Activated CD4-positive, alpha-beta T cell treated with anti-CD3 and anti-CD28 coated beads for 36 hours (primary cell): ENCODE data around the gene ANO6. TPM values are rescaled to one million over a fixed set of nuclear protein-coding genes. Genes with fewer than 3 reads are reported as not detected.
"Not testable (repeated sequence)": the region's sequence is repeated elsewhere in the genome, so short reads cannot be mapped to it uniquely, and the experiment has no call there.

ENCODE experiments used
- ATAC-seq: fragments of 200-7000 bp; cut with Tn5 transposase; one replicate; pipeline ENCODE4 v1.10.0; 2021; ENCODE audit warnings: mild to moderate bottlenecking, moderate library complexity
- CTCF ChIA-PET: fragments of 350-600 bp; sonication (Branson Sonifier 250); formaldehyde crosslinking; loops from one replicate; lab custom pipeline; 2021; ENCODE audit warnings: antibody characterized with exemption; lab: Charles Lee
- POLR2A ChIA-PET: fragments of 350-600 bp; sonication (Branson Sonifier 250); formaldehyde crosslinking; loops from one replicate; lab custom pipeline; 2021; ENCODE audit warnings: antibody characterized with exemption, inconsistent platforms; lab: Charles Lee
- DNase-seq: peaks from one replicate; pipeline ENCODE4 v3.0.0-alpha.2; 2020
- H3K27ac Mint-ChIP-seq: one replicate; pipeline ENCODE4 v1.8.0; 2021; ENCODE audit warnings: mixed read lengths
- H3K27me3 Mint-ChIP-seq: one replicate; pipeline ENCODE4 v1.8.0; 2021; ENCODE audit warnings: mixed read lengths
- H3K36me3 Mint-ChIP-seq: one replicate; pipeline ENCODE4 v1.8.0; 2021; ENCODE audit warnings: low read depth, mixed read lengths
- H3K4me1 Mint-ChIP-seq: one replicate; pipeline ENCODE4 v1.8.0; 2021; ENCODE audit warnings: mixed read lengths
- H3K4me3 Mint-ChIP-seq: one replicate; pipeline ENCODE4 v1.8.0; 2021; ENCODE audit warnings: mild to moderate bottlenecking, moderate library complexity, mixed read lengths
- H3K9me3 Mint-ChIP-seq: one replicate; pipeline ENCODE4 v1.8.0; 2021; ENCODE audit warnings: low read depth, mixed read lengths
- intact Hi-C, 2 experiments: fragments of 100-400 bp; cut with DNase I in 1 of 2; cut with micrococcal nuclease in 1 of 2; formaldehyde crosslinking; loops; one replicate each; pipeline versions ENCODE4 v1.14.2 to v1.15.1; 2022 to 2024; cut with DNase I, micrococcal nuclease
- total RNA-seq, 2 experiments: library from RNA; stranded (reverse); gene quantifications; one replicate each; pipeline ENCODE4 v1.2.3, GENCODE V29; 2021

The ANO6 gene, protein sequence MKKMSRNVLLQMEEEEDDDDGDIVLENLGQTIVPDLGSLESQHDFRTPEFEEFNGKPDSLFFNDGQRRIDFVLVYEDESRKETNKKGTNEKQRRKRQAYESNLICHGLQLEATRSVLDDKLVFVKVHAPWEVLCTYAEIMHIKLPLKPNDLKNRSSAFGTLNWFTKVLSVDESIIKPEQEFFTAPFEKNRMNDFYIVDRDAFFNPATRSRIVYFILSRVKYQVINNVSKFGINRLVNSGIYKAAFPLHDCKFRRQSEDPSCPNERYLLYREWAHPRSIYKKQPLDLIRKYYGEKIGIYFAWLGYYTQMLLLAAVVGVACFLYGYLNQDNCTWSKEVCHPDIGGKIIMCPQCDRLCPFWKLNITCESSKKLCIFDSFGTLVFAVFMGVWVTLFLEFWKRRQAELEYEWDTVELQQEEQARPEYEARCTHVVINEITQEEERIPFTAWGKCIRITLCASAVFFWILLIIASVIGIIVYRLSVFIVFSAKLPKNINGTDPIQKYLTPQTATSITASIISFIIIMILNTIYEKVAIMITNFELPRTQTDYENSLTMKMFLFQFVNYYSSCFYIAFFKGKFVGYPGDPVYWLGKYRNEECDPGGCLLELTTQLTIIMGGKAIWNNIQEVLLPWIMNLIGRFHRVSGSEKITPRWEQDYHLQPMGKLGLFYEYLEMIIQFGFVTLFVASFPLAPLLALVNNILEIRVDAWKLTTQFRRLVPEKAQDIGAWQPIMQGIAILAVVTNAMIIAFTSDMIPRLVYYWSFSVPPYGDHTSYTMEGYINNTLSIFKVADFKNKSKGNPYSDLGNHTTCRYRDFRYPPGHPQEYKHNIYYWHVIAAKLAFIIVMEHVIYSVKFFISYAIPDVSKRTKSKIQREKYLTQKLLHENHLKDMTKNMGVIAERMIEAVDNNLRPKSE
- total RNA-seq = 10 to 100 TPM; 18.7 to 20.3 TPM

DNA sequence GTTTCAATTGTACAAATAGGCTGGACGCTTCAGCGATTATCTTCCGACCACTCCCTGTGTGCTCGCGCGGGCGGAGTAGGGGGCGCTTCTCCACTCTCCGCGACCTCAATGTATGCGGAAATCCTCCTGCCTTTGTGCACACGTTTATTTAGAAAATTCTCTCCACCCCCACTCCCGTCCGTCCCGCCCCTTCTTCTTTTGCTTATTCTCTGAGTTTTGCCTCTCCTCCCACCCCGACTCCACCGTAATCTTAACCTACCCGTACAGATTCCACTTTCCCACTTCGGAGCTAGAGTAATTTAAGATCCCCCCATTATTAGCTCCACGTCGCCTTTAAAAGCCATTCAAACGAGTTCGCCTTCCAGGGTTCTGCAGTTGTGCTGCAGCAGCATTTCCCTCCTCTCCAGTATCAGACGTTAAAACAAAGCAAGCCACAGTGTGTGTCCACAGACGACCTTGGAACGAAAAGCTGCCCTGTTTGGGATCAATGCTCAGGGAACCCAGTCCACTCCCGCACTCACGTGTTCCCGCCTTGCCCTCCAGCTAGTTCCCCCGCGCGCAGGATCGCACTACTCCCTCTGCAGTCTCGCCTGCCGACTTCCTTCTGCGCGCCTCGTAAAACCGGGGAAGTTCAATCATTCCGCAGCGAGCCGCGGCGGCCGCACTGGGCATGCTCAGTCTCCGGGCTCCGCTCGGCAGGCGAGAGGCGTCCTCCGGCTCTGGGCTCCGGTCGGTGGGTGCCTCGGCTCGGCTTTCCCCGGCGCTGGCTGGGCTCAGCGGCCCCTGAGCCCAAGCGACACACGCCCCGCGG lies at the start of gene ANO6:
ANO6 (plus strand) TSS at position 677 of the 811 bp plus-strand sequence. CDS start 227 bp downstream, outside the sequence.
- Mint-ChIP-seq H3K4me1 (peaks cover 39% of the 10 kb centered on the region), H3K27me3 (no peaks in the 10 kb centered on the region), H3K27ac (peak within 1 kb of the TSS; percentile 90), H3K36me3 (no peaks in the 10 kb centered on the region), H3K4me3 (peak within 1 kb of the TSS; percentile 89), H3K9me3 (no peaks in the 10 kb centered on the region)
- intact Hi-C loops = loop anchor here (1.0 to 5.0 kb wide), 4 partner anchors 19 to 512 kb away; partner anchors contain the start of gene ARID2 (in 1 of the 2)
- ChIA-PET CTCF (interaction anchor here (0.6 to 1.8 kb wide), 10 partner anchors 9 to 556 kb away, joined by 3 to 5 read pairs (median 4); no protein-coding TSS in a partner anchor), POLR2A (interaction anchor here (0.6 to 0.7 kb wide), 3 partner anchors 50 to 537 kb away, joined by 3 read pairs; no protein-coding TSS in a partner anchor)
- DNase-seq (peak; percentile 89), ATAC-seq (peak; percentile 83)

GRCh38 chr12:45168976-45169375 lies 46.9 kb upstream of the ANO6 start:
- no peaks in the 10 kb centered on the region for H3K9me3 Mint-ChIP-seq
- POLR2A ChIA-PET = no interaction called here
- H3K4me1 Mint-ChIP-seq = no peaks in the 10 kb centered on the region
- CTCF ChIA-PET = no interaction called here
- ATAC-seq (no peak), DNase-seq (no peak)
- no peak overlapping the region for H3K27ac Mint-ChIP-seq
- peaks cover 2% of the 10 kb centered on the region for H3K27me3 Mint-ChIP-seq
- H3K36me3 Mint-ChIP-seq = no peaks in the 10 kb centered on the region
- intact Hi-C loops = no loop called here
- no peak overlapping the region for H3K4me3 Mint-ChIP-seq

- CTCF ChIA-PET = interaction anchor here (0.7 to 2.5 kb wide), 19 partner anchors 9 to 552 kb away, joined by 3 to 15 read pairs (median 3); no protein-coding TSS in a partner anchor
- Mint-ChIP-seq H3K27me3 (no peaks in the 10 kb centered on the region), H3K27ac (no peak overlapping the region), H3K9me3 (no peaks in the 10 kb centered on the region), H3K4me3 (no peak overlapping the region), H3K4me1 (no peaks in the 10 kb centered on the region), H3K36me3 (peaks cover under 1% of the 10 kb centered on the region)
- ATAC-seq (no peak), DNase-seq (peak; percentile 92)
- intact Hi-C loops = loop anchor here in 1 of 2 experiments (1.0 kb wide), 1 partner anchor 218 kb away; no protein-coding TSS in a partner anchor
- POLR2A ChIA-PET = no interaction called here
Measured at GRCh38 chr12:45170456-45171042, 45.3 kb upstream of the ANO6 start.

DNA sequence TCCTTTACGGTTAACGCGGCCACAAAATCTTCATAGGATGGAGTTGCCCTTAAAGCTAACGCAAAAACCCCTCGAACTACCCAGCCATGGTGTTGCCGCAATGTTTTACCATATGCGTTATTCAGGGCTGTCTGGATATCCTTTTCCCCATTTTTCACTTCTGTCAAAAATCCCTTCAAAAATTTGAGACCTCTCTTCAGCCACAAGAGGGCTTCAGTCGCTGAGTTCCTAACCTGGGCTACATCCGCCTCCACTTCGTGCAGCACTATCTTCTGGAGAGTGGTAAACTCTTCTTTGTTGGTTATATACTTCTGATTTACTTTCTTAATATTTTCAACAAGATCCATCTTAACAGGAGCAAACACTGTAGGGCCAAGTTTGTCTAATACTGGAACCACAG lies 42.6 kb upstream of the ANO6 start:
- ATAC-seq, H3K4me3 Mint-ChIP-seq, H3K27me3 Mint-ChIP-seq, DNase-seq, POLR2A ChIA-PET, H3K4me1 Mint-ChIP-seq, H3K27ac Mint-ChIP-seq: not testable (repeated sequence)
- H3K9me3 Mint-ChIP-seq = peaks cover 10% of the 10 kb centered on the region
- intact Hi-C loops = loop anchor here in 1 of 2 experiments (1.0 kb wide), 1 partner anchor 215 kb away; no protein-coding TSS in a partner anchor
- CTCF ChIA-PET = interaction anchor here (0.8 to 1.1 kb wide), 2 partner anchors 10 to 215 kb away, joined by 3 to 4 read pairs; no protein-coding TSS in a partner anchor
- H3K36me3 Mint-ChIP-seq = peaks cover 23% of the 10 kb centered on the region

- Mint-ChIP-seq H3K4me3 (no peak overlapping the region), H3K36me3 (peaks cover 28% of the 10 kb centered on the region), H3K9me3 (peaks cover 18% of the 10 kb centered on the region), H3K27ac (no peak overlapping the region), H3K4me1 (no peaks in the 10 kb centered on the region), H3K27me3 (no peaks in the 10 kb centered on the region)
- ATAC-seq (no peak), DNase-seq (no peak)
- ChIA-PET POLR2A (no interaction called here), CTCF (no interaction called here)
- intact Hi-C loops = no loop called here
Measured at GRCh38 chr12:45174595-45174994, 41.3 kb upstream of the ANO6 start.

- CTCF ChIA-PET = interaction anchor here (1.8 kb wide), 1 partner anchor 8 kb away, joined by 6 read pairs; no protein-coding TSS in a partner anchor
- intact Hi-C loops = no loop called here
Measured at GRCh38 chr12:45178771-45179170, 37.1 kb upstream of the ANO6 start.

GRCh38 chr12:45182511-45182910 lies 33.4 kb upstream of the ANO6 start:
- no peak for DNase-seq
- ChIA-PET POLR2A (no interaction called here), CTCF (interaction anchor here (0.8 to 2.5 kb wide), 4 partner anchors 10 to 206 kb away, joined by 3 to 14 read pairs (median 4); no protein-coding TSS in a partner anchor)
- H3K4me1 Mint-ChIP-seq = no peaks in the 10 kb centered on the region
- intact Hi-C loops = no loop called here
- H3K27ac Mint-ChIP-seq = no peak overlapping the region
- H3K4me3 Mint-ChIP-seq = no peak overlapping the region
- peaks cover 21% of the 10 kb centered on the region for H3K36me3 Mint-ChIP-seq
- H3K9me3 Mint-ChIP-seq = peaks cover 17% of the 10 kb centered on the region
- no peak for ATAC-seq
- no peaks in the 10 kb centered on the region for H3K27me3 Mint-ChIP-seq

More at GRCh38 chr12:45178771-45179170, 37.1 kb upstream of the ANO6 start:
- no peaks in the 10 kb centered on the region for H3K27me3 Mint-ChIP-seq
- no peak overlapping the region for H3K4me3 Mint-ChIP-seq
- POLR2A ChIA-PET = no interaction called here
- ATAC-seq = no peak
- DNase-seq = no peak
- H3K4me1 Mint-ChIP-seq = no peaks in the 10 kb centered on the region
- H3K27ac Mint-ChIP-seq = no peak overlapping the region
- H3K9me3 Mint-ChIP-seq = peaks cover 20% of the 10 kb centered on the region
- peaks cover 33% of the 10 kb centered on the region for H3K36me3 Mint-ChIP-seq

DNA sequence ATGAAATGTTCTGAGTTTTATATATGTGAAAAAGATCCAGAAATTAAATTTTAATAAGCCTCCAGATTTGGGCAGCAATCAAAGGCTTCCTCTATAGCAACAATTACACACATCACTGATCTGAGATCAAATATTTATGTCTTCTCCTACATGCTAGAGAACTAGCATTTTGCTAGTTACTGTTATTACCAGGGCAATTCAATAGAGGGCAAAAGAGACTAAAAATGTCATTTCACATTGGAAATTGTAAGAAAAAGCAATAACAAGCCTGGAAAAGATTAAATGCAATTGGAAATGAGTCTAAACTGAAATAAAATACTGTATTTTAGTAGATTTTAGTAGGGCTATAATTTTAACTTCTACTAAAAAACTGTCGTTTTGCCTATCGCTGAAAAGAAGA lies 32.6 kb upstream of the ANO6 start:
- Mint-ChIP-seq H3K27me3 (no peaks in the 10 kb centered on the region), H3K27ac (no peak overlapping the region), H3K36me3 (peaks cover 15% of the 10 kb centered on the region), H3K4me1 (no peaks in the 10 kb centered on the region), H3K9me3 (peaks cover 10% of the 10 kb centered on the region), H3K4me3 (no peak overlapping the region)
- POLR2A ChIA-PET = no interaction called here
- CTCF ChIA-PET = interaction anchor here (1.0 to 2.5 kb wide), 5 partner anchors 9 to 205 kb away, joined by 3 to 14 read pairs (median 3); no protein-coding TSS in a partner anchor
- DNase-seq = no peak
- intact Hi-C loops = loop anchor here in 1 of 2 experiments (1.0 kb wide), 1 partner anchor 205 kb away; no protein-coding TSS in a partner anchor
- ATAC-seq = no peak

DNA sequence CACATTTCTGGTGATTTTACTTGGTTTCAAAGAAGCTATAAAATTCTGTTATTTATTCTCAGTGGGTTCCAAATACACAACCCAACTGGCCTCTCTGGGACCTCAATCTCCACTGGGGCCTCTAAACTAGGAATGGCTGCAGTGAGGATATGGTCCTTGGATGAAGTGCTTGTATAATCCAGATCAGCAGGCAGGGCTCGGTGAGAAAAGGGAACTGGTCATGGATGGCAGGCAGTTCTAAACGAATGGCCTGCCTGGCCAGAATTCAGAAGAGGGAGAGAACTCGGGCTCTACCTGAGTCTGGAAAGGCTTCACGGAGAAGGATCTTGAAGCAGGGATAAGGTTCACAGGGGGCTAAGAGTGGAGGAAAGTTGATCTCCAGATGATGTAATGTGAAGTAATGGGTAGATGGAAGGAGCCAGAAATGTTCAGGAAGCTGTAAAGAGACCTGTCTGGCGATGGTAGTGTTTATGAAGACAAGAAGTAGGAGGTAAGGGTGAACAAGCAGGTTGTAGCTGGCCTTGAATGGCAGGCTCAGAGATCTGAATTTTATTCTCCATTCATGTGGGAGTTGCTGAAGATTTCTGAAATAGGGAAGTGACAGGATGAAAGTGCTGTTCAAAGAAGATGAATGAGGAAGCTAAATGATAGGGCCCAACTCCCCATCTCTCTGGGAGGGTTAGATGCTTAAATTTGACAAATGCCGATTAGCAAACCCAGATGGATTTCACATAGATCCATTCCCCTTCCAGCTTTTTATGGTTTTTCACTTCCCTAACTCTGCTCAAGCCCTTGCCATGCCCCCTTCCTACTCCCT lies 31.5 kb upstream of the ANO6 start:
- POLR2A ChIA-PET = no interaction called here
- no peak overlapping the region for H3K27ac Mint-ChIP-seq

More for the DNA sequence above, 31.5 kb upstream of the ANO6 start:
- DNase-seq = no peak
- no peaks in the 10 kb centered on the region for H3K4me1 Mint-ChIP-seq
- CTCF ChIA-PET = interaction anchor here (0.6 to 2.5 kb wide), 4 partner anchors 17 to 204 kb away, joined by 3 to 14 read pairs (median 3); no protein-coding TSS in a partner anchor
- no peak for ATAC-seq
- no peaks in the 10 kb centered on the region for H3K27me3 Mint-ChIP-seq
- peaks cover 3% of the 10 kb centered on the region for H3K9me3 Mint-ChIP-seq
- H3K36me3 Mint-ChIP-seq = peaks cover 12% of the 10 kb centered on the region
- intact Hi-C loops = no loop called here
- H3K4me3 Mint-ChIP-seq = no peak overlapping the region
